BJ (cell line): ENCODE data around the gene ATP6V1G2. TPM values are rescaled to one million over a fixed set of nuclear protein-coding genes. Genes with fewer than 3 reads are reported as not detected.

Source experiments
- CTCF ChIA-PET: fragments of 350-600 bp; formaldehyde crosslinking; extraction: SDS; loops from one replicate; lab custom pipeline; 2021; ENCODE audit warnings: antibody characterized with exemption, inconsistent platforms; lab: Yijun Ruan, JAX
- POLR2A ChIA-PET: fragments of 300-600 bp; sonication (Branson Sonifier 250); formaldehyde crosslinking; extraction: SDS; loops from one replicate; lab custom pipeline; 2021; ENCODE audit warnings: antibody characterized with exemption; lab: Charles Lee
- DNase-seq: peaks from one replicate; pipeline ENCODE4 v3.0.0-alpha.2; 2011; ENCODE audit warnings: low read depth
- H3K27me3 ChIP-seq: 2 replicates; pipeline ENCODE4 v1.6.0; 2011; ENCODE audit warnings: low read length; ENCODE audit not compliant: control insufficient read depth, insufficient read depth
- H3K36me3 ChIP-seq: 2 replicates; pipeline ENCODE4 v1.5.1; 2011; ENCODE audit warnings: low read length; ENCODE audit not compliant: control insufficient read depth, insufficient read depth
- H3K4me3 ChIP-seq: 2 replicates; pipeline ENCODE4 v1.5.1; 2011; ENCODE audit warnings: low read depth, mild to moderate bottlenecking, control low read depth, low read length
- polyA plus RNA-seq: library from polyadenylated mRNA; depleted of rRNA; stranded (reverse); fragments of >200 nt; gene quantifications from 2 replicates; pipeline ENCODE4 v1.2.3, GENCODE V29; 2011
- TF ChIP-seq, protein P1 (sequence below): IDR thresholded peaks from 2 replicates; pipeline ENCODE4 v1.5.1; 2011; ENCODE audit warnings: low read depth, mild to moderate bottlenecking, control low read depth, inconsistent platforms, low read length, moderate library complexity; ENCODE audit not compliant: insufficient read depth

ATP6V1G2 gene
- polyA plus RNA-seq, 1 experiment: 2.7 TPM

DNA sequence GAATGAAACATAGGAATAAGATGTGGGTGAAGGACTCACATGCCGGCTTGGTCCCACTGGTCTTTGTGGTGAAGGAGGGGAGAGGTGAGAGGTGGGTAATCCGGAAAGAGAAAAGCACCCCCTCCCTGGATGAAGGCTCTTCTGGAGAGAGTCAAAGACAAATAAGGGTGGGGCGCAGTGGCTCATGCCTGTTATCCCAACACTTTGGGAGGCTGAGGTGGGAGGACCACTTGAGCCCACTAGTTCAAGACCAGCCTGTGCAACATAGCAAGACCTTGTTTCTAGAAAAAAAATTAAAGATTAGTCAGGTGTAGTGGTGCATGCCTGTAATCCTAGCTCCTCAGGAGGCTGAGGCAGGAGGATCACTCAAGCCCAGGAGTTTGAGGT lies 32.7 kb upstream of the ATP6V1G2 start:
- TF ChIP-seq, protein P1, sequence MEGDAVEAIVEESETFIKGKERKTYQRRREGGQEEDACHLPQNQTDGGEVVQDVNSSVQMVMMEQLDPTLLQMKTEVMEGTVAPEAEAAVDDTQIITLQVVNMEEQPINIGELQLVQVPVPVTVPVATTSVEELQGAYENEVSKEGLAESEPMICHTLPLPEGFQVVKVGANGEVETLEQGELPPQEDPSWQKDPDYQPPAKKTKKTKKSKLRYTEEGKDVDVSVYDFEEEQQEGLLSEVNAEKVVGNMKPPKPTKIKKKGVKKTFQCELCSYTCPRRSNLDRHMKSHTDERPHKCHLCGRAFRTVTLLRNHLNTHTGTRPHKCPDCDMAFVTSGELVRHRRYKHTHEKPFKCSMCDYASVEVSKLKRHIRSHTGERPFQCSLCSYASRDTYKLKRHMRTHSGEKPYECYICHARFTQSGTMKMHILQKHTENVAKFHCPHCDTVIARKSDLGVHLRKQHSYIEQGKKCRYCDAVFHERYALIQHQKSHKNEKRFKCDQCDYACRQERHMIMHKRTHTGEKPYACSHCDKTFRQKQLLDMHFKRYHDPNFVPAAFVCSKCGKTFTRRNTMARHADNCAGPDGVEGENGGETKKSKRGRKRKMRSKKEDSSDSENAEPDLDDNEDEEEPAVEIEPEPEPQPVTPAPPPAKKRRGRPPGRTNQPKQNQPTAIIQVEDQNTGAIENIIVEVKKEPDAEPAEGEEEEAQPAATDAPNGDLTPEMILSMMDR: no peak
- no peak overlapping the region for H3K4me3 ChIP-seq
- CTCF ChIA-PET: interaction anchor here (3.0 to 15.5 kb wide), 4 partner anchors 10 to 31 kb away, joined by 12 to 182 read pairs (median 100); partner anchors contain the start of genes ATP6V1G2, LTA, NCR3 and NFKBIL1
- H3K27me3 ChIP-seq: no peaks in the 10 kb centered on the region
- no peak for DNase-seq
- H3K36me3 ChIP-seq: no peaks in the 10 kb centered on the region
- POLR2A ChIA-PET: no interaction called here

DNA sequence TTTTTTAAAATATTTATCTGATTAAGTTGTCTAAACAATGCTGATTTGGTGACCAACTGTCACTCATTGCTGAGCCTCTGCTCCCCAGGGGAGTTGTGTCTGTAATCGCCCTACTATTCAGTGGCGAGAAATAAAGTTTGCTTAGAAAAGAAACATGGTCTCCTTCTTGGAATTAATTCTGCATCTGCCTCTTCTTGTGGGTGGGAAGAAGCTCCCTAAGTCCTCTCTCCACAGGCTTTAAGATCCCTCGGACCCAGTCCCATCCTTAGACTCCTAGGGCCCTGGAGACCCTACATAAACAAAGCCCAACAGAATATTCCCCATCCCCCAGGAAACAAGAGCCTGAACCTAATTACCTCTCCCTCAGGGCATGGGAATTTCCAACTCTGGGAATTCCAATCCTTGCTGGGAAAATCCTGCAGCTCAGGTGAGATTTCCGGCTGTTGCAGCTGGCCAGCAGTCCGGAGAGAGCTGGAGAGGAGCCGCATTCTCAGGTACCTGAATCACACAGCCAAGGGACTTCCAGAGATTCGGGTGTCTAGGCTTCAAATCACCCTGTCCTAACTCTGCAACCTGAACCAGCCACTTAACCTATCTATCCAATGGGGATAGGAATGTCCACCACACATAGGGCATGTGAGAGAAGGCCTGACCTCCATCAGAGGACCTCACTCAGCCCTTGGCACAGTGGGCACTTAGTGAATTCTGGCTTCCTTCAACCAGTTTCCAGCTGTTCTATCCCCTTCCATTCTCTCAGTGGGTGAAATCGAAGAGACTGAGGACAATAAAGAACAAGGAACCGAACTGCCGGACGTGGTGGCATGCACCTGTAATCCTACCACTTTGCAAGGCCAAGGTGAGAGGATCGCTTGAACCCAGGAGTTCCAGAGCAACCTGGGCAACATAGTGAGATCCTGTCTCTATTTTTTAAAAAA lies 32.0 kb upstream of the ATP6V1G2 start:
- Histone ChIP-seq H3K36me3 (no peaks in the 10 kb centered on the region), H3K4me3 (no peak overlapping the region), H3K27me3 (no peaks in the 10 kb centered on the region)
- no peak for DNase-seq
- ChIA-PET POLR2A (no interaction called here), CTCF (interaction anchor here (1.4 to 15.5 kb wide), 7 partner anchors 8 to 84 kb away, joined by 3 to 182 read pairs (median 35); partner anchors contain the start of genes ATP6V1G2, LTA, NCR3 and NFKBIL1)
- TF ChIP-seq, protein P1: no peak

DNA sequence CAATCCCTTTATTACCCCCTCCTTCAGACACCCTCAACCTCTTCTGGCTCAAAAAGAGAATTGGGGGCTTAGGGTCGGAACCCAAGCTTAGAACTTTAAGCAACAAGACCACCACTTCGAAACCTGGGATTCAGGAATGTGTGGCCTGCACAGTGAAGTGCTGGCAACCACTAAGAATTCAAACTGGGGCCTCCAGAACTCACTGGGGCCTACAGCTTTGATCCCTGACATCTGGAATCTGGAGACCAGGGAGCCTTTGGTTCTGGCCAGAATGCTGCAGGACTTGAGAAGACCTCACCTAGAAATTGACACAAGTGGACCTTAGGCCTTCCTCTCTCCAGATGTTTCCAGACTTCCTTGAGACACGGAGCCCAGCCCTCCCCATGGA lies 31.2 kb upstream of the ATP6V1G2 start:
- POLR2A ChIA-PET: no interaction called here
- CTCF ChIA-PET: interaction anchor here (1.4 to 15.5 kb wide), 5 partner anchors 9 to 83 kb away, joined by 3 to 156 read pairs (median 4); partner anchors contain the start of genes ATP6V1G2 and NFKBIL1
- no peaks in the 10 kb centered on the region for H3K36me3 ChIP-seq

DNA sequence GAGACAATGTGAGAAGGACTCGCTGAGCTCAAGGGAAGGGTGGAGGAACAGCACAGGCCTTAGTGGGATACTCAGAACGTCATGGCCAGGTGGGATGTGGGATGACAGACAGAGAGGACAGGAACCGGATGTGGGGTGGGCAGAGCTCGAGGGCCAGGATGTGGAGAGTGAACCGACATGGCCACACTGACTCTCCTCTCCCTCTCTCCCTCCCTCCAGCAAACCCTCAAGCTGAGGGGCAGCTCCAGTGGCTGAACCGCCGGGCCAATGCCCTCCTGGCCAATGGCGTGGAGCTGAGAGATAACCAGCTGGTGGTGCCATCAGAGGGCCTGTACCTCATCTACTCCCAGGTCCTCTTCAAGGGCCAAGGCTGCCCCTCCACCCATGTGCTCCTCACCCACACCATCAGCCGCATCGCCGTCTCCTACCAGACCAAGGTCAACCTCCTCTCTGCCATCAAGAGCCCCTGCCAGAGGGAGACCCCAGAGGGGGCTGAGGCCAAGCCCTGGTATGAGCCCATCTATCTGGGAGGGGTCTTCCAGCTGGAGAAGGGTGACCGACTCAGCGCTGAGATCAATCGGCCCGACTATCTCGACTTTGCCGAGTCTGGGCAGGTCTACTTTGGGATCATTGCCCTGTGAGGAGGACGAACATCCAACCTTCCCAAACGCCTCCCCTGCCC lies 30.6 kb upstream of the ATP6V1G2 start:
- POLR2A ChIA-PET: no interaction called here
- Histone ChIP-seq H3K36me3 (no peaks in the 10 kb centered on the region), H3K4me3 (no peak overlapping the region), H3K27me3 (no peaks in the 10 kb centered on the region; the same call in 1 of the 2 replicates)
- TF ChIP-seq, protein P1: no peak
- DNase-seq: no peak
- CTCF ChIA-PET: interaction anchor here (1.1 to 15.5 kb wide), 6 partner anchors 9 to 83 kb away, joined by 3 to 156 read pairs (median 4); partner anchors contain the start of genes ATP6V1G2 and NFKBIL1

More for the DNA sequence above, 31.2 kb upstream of the ATP6V1G2 start:
- no peak for DNase-seq
- no peak overlapping the region for H3K4me3 ChIP-seq
- H3K27me3 ChIP-seq: no peaks in the 10 kb centered on the region; the same call in 1 of the 2 replicates
- TF ChIP-seq, protein P1: no peak
